Measurements from ENCODE around the gene FABP2.

Gene FABP2

DNA sequence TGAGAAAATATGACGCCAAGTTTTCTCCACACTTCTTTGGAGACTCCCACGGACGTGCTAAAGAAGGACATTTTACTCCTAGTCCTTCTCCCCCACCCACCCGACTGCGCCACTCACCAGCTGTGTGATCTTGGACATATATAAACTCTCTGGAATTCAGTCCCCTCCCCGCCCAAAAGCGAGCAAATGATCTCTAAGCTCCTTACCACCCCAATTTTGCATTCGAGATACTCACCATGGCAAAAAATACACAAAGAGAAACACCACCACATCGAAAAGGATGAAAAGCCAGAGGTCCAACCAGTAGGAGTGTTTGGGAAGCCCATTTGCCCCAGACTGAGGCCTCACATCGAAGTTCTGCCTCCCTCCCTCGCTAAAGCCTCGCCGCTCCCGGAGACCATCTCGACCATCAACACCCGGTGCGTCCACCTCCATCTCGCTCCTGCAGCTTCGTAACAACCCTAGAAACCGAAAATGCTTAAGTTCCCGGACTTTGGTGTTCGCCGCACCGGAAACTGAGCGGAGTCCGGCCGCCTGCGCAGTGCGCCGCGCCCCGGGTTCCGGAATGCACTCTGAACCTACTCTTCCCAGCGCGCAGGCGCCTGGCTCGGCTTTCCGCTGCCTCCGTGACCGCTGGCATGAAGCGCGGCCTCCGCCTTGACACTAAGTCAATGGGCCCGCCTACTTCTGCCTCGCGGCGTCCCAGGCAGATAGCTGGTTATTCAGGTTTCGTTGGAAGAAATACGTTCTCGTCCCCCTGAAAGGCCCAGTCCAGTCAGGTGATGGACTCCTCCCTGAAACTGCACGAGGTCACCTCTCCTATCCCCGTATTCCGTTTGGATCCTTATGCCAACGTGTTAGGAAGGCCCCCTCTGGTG is 21.6 kb downstream of the FABP2 start:
- TF ChIP-seq, protein P1, sequence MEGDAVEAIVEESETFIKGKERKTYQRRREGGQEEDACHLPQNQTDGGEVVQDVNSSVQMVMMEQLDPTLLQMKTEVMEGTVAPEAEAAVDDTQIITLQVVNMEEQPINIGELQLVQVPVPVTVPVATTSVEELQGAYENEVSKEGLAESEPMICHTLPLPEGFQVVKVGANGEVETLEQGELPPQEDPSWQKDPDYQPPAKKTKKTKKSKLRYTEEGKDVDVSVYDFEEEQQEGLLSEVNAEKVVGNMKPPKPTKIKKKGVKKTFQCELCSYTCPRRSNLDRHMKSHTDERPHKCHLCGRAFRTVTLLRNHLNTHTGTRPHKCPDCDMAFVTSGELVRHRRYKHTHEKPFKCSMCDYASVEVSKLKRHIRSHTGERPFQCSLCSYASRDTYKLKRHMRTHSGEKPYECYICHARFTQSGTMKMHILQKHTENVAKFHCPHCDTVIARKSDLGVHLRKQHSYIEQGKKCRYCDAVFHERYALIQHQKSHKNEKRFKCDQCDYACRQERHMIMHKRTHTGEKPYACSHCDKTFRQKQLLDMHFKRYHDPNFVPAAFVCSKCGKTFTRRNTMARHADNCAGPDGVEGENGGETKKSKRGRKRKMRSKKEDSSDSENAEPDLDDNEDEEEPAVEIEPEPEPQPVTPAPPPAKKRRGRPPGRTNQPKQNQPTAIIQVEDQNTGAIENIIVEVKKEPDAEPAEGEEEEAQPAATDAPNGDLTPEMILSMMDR (conservative IDR thresholded peaks at IDR 0.05; ENCODE audit: low read depth, low read length): peak; percentile 26
- peak; percentile 95 for DNase-seq (ENCODE audit: low read depth)
- H3K4me3 ChIP-seq (ENCODE audit: low read depth, low read length): peak overlapping the region; percentile 84

DNA sequence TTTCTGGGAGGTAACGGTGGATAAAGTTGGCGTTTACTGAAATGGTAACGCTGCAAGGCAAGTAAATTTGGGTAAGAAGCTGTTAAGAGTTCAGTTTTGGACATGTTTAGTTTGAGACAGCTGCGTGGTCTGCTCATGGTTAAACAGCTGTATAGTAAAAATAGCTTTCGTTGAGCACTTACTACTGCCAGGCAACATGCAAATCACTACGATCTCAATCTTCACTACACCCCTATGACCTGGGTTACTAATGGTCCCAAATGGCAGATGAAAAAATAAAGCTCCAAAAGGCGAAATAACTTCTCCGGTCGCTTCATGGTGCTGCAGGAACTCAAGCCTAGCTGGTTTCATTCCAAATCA is 22.2 kb downstream of the FABP2 start:
- H3K4me3 ChIP-seq (ENCODE audit: low read depth, low read length): peak overlapping the region; percentile 84
- TF ChIP-seq, protein P1 (conservative IDR thresholded peaks at IDR 0.05; ENCODE audit: low read depth, low read length): no peak
- DNase-seq (ENCODE audit: low read depth): no peak

DNA sequence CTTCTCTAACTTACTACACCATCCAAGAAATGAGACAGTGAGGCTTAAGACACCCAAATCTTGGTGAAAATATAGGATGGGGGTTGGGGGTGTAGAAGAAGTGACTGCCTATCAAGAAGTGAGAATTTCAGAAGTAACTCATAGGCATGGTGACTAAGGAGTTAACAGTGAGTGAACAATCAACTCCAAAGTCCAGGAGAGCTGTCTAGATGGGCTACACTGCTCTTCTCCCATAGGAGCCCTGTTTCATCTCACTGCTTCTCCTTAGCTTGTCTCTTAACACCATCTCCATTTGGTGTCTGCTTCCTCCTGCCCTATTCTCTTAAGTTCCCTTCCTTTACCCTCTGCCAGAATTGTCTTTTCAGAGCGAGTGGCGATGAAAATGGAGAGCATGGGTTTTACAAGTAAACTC is 22.7 kb downstream of the FABP2 start:
- TF ChIP-seq, protein P1 (conservative IDR thresholded peaks at IDR 0.05; ENCODE audit: low read depth, low read length): no peak
- peak overlapping the region; percentile 84 for H3K4me3 ChIP-seq (ENCODE audit: low read depth, low read length)
- DNase-seq (ENCODE audit: low read depth): peak; percentile 41

DNA sequence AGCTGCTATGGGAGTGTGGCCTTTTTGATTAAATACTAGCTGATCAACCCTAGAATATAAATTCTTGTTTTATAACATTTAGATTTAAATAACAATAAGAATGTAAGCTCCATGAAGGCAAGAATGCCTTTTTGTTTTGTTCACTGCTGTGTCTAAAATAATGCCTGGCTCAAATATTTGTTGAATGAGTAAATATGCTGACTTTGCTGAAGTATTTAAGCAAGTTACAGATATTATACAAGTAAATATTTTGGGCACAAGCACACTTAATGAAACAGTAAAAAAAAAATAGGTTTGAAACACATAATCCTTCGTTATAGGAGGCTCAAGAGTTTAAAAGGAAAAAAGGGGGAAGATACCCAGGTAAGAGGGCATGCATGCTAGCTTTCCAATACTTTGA is 24.1 kb downstream of the FABP2 start:
- TF ChIP-seq, protein P1 (conservative IDR thresholded peaks at IDR 0.05; ENCODE audit: low read depth, low read length): no peak
- no peak for DNase-seq (ENCODE audit: low read depth)
- no peak overlapping the region for H3K4me3 ChIP-seq (ENCODE audit: low read depth, low read length)

DNA sequence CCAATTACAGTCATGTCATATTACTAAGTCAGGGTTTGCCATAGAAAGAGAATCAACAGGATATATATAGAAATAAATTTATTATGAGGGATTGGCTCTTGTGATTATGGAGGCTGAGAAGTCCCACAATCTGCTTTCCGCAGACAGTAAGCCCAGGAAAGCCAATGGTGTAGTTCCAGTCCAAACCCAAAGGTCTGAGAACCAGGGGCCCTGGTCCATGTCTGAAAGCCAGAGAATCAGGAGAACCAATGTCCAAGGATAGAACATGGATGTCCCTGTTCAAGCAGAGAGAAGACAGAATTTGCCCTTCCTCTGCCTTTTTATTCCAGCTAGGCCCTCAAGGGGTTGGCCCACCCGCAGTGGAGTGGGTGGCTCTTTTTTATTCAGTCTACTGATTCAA is 25.6 kb downstream of the FABP2 start:
- DNase-seq (ENCODE audit: low read depth): no peak
- H3K4me3 ChIP-seq (ENCODE audit: low read depth, low read length): no peak overlapping the region
- TF ChIP-seq, protein P1 (conservative IDR thresholded peaks at IDR 0.05; ENCODE audit: low read depth, low read length): no peak

DNA sequence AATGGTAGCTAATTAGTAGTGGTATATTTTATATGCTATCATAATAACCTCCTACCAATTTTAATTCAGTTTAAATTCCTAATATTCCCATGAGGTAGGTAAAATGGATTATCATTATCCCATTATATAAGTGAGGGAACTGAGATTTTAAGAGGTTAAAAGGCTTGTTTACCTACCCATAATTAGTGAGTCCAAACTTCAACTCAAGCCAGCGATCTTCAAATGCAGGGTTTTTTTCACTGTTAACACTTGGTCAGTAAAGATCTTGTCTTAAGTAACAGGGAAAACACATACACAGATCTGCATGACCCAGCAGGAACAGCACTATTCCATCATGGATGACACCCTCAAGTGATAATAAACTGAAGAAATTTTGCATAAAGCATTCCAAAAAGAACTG is 31.3 kb downstream of the FABP2 start:
- TF ChIP-seq, protein P1 (conservative IDR thresholded peaks at IDR 0.05; ENCODE audit: low read depth, low read length): no peak

DNA sequence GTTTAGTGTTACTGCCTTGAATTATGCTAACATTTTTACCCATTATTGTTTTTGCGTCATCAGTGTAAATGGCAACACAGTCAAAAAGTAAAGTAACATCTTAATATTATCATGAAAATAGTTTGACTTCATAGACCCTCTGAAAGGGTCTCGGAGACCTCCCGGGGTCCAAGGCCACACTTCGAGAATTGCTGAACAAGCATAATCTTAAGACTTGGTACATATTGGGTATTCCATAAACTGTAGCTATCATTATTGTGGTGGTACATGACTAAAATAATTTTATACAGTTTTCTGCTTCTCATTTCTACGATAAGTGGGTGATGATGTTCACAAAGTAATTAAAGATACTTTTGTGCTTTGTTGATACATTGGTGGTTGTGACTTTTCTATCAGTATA is 32.6 kb downstream of the FABP2 start:
- DNase-seq (ENCODE audit: low read depth): no peak
- no peak overlapping the region for H3K4me3 ChIP-seq (ENCODE audit: low read depth, low read length)
- TF ChIP-seq, protein P1 (conservative IDR thresholded peaks at IDR 0.05; ENCODE audit: low read depth, low read length): no peak

More for the DNA sequence above, 31.3 kb downstream of the FABP2 start:
- H3K4me3 ChIP-seq (ENCODE audit: low read depth, low read length): no peak overlapping the region
- DNase-seq (ENCODE audit: low read depth): no peak
